A549 (cell line): ENCODE results near the gene TDRD9. TPM values are rescaled to one million over a fixed set of nuclear protein-coding genes. Genes with fewer than 3 reads are reported as not detected.

Source experiments
- ATAC-seq, 2 experiments: fragments of 200-7000 bp in 1 of 2; fragments of >200 bp in 1 of 2; cut with Nextera tagmentation in 1 of 2; cut with Tn5 transposase in 1 of 2; 3 replicates each; pipeline versions ENCODE4 v1.8.0 to v1.9.1; 2018 to 2020; ENCODE audit warnings: mild to moderate bottlenecking in 1 of 2, moderate library complexity in 1 of 2
- CTCF ChIA-PET: fragments of 300-600 bp; sonication (Branson Sonifier 250); formaldehyde crosslinking; extraction: SDS; loops from one replicate; lab custom pipeline; 2021; ENCODE audit warnings: antibody characterized with exemption, inconsistent platforms; lab: Yijun Ruan, JAX
- POLR2A ChIA-PET: fragments of 350-600 bp; formaldehyde crosslinking; extraction: SDS; loops from one replicate; lab custom pipeline; 2021; ENCODE audit warnings: antibody characterized with exemption, inconsistent platforms; lab: Yijun Ruan, JAX
- DNase-seq, 2 experiments: peaks; one replicate each; pipeline versions ENCODE4 v3.0.0 to v3.0.0-alpha.2; 2011 to 2016; ENCODE audit warnings: low read depth in 1 of 2, low spot score in 1 of 2
- FAIRE-seq: peaks from 2 replicates; lab custom pipeline; 2011; peaks lifted over from hg19 to GRCh38; lab: Jason Lieb, UNC
- H3K27ac ChIP-seq, 2 experiments: fragments of >200 bp; sonication (Bioruptor Twin); formaldehyde crosslinking; 3 replicates each; pipeline ENCODE4 v1.5.1; 2016 to 2017
- H3K4me1 ChIP-seq: fragments of >200 bp; sonication (Bioruptor Twin); formaldehyde crosslinking; 3 replicates; pipeline ENCODE4 v1.6.1; 2016
- H3K4me2 ChIP-seq: fragments of >200 bp; sonication (Bioruptor Twin); formaldehyde crosslinking; 3 replicates; pipeline ENCODE4 v1.6.1; 2016
- H3K4me3 ChIP-seq: fragments of >200 bp; sonication (Bioruptor Twin); formaldehyde crosslinking; 3 replicates; pipeline ENCODE4 v1.5.1; 2016
- H3K9me3 ChIP-seq: fragments of >200 bp; sonication (Bioruptor Twin); formaldehyde crosslinking; 3 replicates; pipeline ENCODE4 v1.6.1; 2016
- BHLHE40 ChIP-seq: IDR thresholded peaks from 2 replicates; pipeline ENCODE4 v1.6.1; 2012; ENCODE audit warnings: low read depth, low read length, inconsistent platforms
- CBX8 ChIP-seq: fragments of 200-600 bp; sonication (generic); IDR thresholded peaks from 2 replicates; pipeline ENCODE4 v1.6.1; 2016
- CEBPB ChIP-seq, 2 experiments: fragments of >200 bp in 1 of 2; sonication (Bioruptor Twin) in 1 of 2; formaldehyde crosslinking in 1 of 2; IDR thresholded peaks; 2 replicates each; pipeline ENCODE4 v1.6.1; 2012 to 2016
- EHF ChIP-seq: fragments of 250-450 bp; sonication (Bioruptor Pico); IDR thresholded peaks from 2 replicates; pipeline ENCODE4 v1.5.0; 2020; ENCODE audit warnings: mild to moderate bottlenecking
- EP300 ChIP-seq, 2 experiments: fragments of >200 bp; sonication (Bioruptor Twin); formaldehyde crosslinking; IDR thresholded peaks; 2 replicates in 1 of 2; 3 replicates in 1 of 2; pipeline ENCODE4 v1.6.1; 2016 to 2017
- HEYL ChIP-seq: fragments of 250-450 bp; sonication (Bioruptor Pico); IDR thresholded peaks from 2 replicates; pipeline ENCODE4 v1.8.0; 2021; ENCODE audit warnings: mild to moderate bottlenecking, moderate library complexity
- HOXB5 ChIP-seq: fragments of 250-450 bp; sonication (Bioruptor Pico); IDR thresholded peaks from 2 replicates; pipeline ENCODE4 v1.5.0; 2020; ENCODE audit warnings: mild to moderate bottlenecking, moderate library complexity
- JUN ChIP-seq, 2 experiments: fragments of >200 bp; sonication (Bioruptor Twin); formaldehyde crosslinking; IDR thresholded peaks; 2 replicates in 1 of 2; 3 replicates in 1 of 2; pipeline ENCODE4 v1.6.1; 2016 to 2017
- KDM1A ChIP-seq: fragments of 200-600 bp; sonication (generic); IDR thresholded peaks from 2 replicates; pipeline ENCODE4 v1.6.1; 2016; ENCODE audit warnings: low read depth, mild to moderate bottlenecking
- MAFK ChIP-seq: fragments of 450-650 bp; IDR thresholded peaks from 2 replicates; pipeline ENCODE4 v1.6.1; 2014; ENCODE audit not compliant: partially characterized antibody
- MAX ChIP-seq: IDR thresholded peaks from 2 replicates; pipeline ENCODE4 v1.6.1; 2012
- MAZ ChIP-seq: fragments of 150-350 bp; IDR thresholded peaks from 2 replicates; pipeline ENCODE4 v1.6.1; 2014; ENCODE audit warnings: antibody characterized with exemption, low read depth, low read length, borderline replicate concordance
- MYC ChIP-seq: IDR thresholded peaks from 2 replicates; pipeline ENCODE4 v1.6.1; 2012; ENCODE audit warnings: mild to moderate bottlenecking, inconsistent platforms, low read length, improper control_type of control experiment, borderline replicate concordance
- NPAS2 ChIP-seq: fragments of 250-450 bp; sonication (Bioruptor Pico); IDR thresholded peaks from 2 replicates; pipeline ENCODE4 v1.8.0; 2022; ENCODE audit warnings: mild to moderate bottlenecking, moderate library complexity, borderline replicate concordance
- POLR2A ChIP-seq: IDR thresholded peaks from 2 replicates; pipeline ENCODE4 v1.6.1; 2012; ENCODE audit warnings: mild to moderate bottlenecking, low read length
- POLR2AphosphoS2 ChIP-seq: conservative IDR thresholded peaks from 2 replicates; pipeline ENCODE4 v1.6.1; 2012; ENCODE audit warnings: low read length, improper control_type of control experiment, inconsistent platforms
- RAD21 ChIP-seq, 2 experiments: fragments of >200 bp in 1 of 2; sonication (Bioruptor Twin) in 1 of 2; formaldehyde crosslinking in 1 of 2; IDR thresholded peaks in 1 of 2; conservative IDR thresholded peaks in 1 of 2; 2 replicates in 1 of 2; 3 replicates in 1 of 2; pipeline ENCODE4 v1.6.1; 2012 to 2018; ENCODE audit warnings: inconsistent platforms in 1 of 2
- RARB ChIP-seq: fragments of 250-450 bp; sonication (Bioruptor Pico); IDR thresholded peaks from 2 replicates; pipeline ENCODE4 v1.8.0; 2021; ENCODE audit warnings: mild to moderate bottlenecking, moderate library complexity
- RFX5 ChIP-seq: fragments of 450-650 bp; IDR thresholded peaks from 2 replicates; pipeline ENCODE4 v1.7.1; 2014; ENCODE audit warnings: antibody characterized with exemption, mild to moderate bottlenecking, moderate library complexity
- SMC3 ChIP-seq: fragments of >200 bp; sonication (Bioruptor Twin); formaldehyde crosslinking; IDR thresholded peaks from 3 replicates; pipeline ENCODE4 v1.6.1; 2018; ENCODE audit warnings: inconsistent platforms
- SREBF2 ChIP-seq: fragments of 450-650 bp; IDR thresholded peaks from 2 replicates; pipeline ENCODE4 v1.6.1; 2014; ENCODE audit warnings: mild to moderate bottlenecking, moderate library complexity
- TFCP2L1 ChIP-seq: fragments of 250-450 bp; sonication (Bioruptor Pico); IDR thresholded peaks from 2 replicates; pipeline ENCODE4 v1.5.0; 2021; ENCODE audit warnings: mild to moderate bottlenecking
- TP53 ChIP-seq: fragments of 250-450 bp; sonication (Bioruptor Pico); IDR thresholded peaks from 2 replicates; pipeline ENCODE4 v1.5.0; 2021; ENCODE audit warnings: mild to moderate bottlenecking, moderate library complexity
- ZC3H11A ChIP-seq: fragments of 450-650 bp; IDR thresholded peaks from 2 replicates; pipeline ENCODE4 v1.6.1; 2014; ENCODE audit warnings: antibody characterized with exemption, mild to moderate bottlenecking
- ZFP36 ChIP-seq: fragments of 450-650 bp; IDR thresholded peaks from 2 replicates; pipeline ENCODE4 v1.6.1; 2014; ENCODE audit warnings: borderline replicate concordance; ENCODE audit not compliant: partially characterized antibody
- ZSCAN20 ChIP-seq: fragments of 250-450 bp; sonication (Bioruptor Pico); IDR thresholded peaks from 2 replicates; pipeline ENCODE4 v1.8.0; 2022; ENCODE audit warnings: mild to moderate bottlenecking, moderate library complexity
- WGBS: methylation state at CpG from one replicate; pipeline ENCODE4 v1.1.6; 2017; ENCODE audit errors: missing lambda C conversion rate; 5-methylcytosine and 5-hydroxymethylcytosine counted together
- polyA plus RNA-seq, 4 experiments: library from polyadenylated mRNA; depleted of rRNA in 3 of 4; stranded (reverse); fragments of >200 nt; fragmentation: RNase III in 1 of 4; extraction: RNeasy Plus Mini Kit Qiagen cat#74134 plus additional on column Dnase treatment in 1 of 4; gene quantifications; 2 replicates in 3 of 4; 3 replicates in 1 of 4; pipeline ENCODE4 v1.2.3, GENCODE V29; 2011 to 2017
- TF ChIP-seq, protein P1 (sequence below): fragments of 200-600 bp; sonication (generic); IDR thresholded peaks from 2 replicates; pipeline ENCODE4 v1.6.1; 2016; ENCODE audit warnings: antibody characterized with exemption, mild to moderate bottlenecking, moderate library complexity
- TF ChIP-seq, protein P2 (sequence below): fragments of >200 bp; sonication (Bioruptor Twin); formaldehyde crosslinking; IDR thresholded peaks from 2 replicates; pipeline ENCODE4 v1.6.1; 2016
- TF ChIP-seq, protein P3 (sequence below): IDR thresholded peaks from 2 replicates; pipeline ENCODE4 v1.6.1; 2012
- TF ChIP-seq, protein P4 (sequence below): fragments of >200 bp; sonication (Bioruptor Twin); formaldehyde crosslinking; IDR thresholded peaks from 3 replicates; pipeline ENCODE4 v1.6.1; 2016
- TF ChIP-seq, protein P5 (sequence below): fragments of >200 bp; sonication (Bioruptor Twin); formaldehyde crosslinking; IDR thresholded peaks from 3 replicates; pipeline ENCODE4 v1.5.1; 2016

Gene TDRD9
- polyA plus RNA-seq, 2 of the 4 experiments (the other 2 are of a cell fraction) = 0.04 TPM; not detected in 1

DNA sequence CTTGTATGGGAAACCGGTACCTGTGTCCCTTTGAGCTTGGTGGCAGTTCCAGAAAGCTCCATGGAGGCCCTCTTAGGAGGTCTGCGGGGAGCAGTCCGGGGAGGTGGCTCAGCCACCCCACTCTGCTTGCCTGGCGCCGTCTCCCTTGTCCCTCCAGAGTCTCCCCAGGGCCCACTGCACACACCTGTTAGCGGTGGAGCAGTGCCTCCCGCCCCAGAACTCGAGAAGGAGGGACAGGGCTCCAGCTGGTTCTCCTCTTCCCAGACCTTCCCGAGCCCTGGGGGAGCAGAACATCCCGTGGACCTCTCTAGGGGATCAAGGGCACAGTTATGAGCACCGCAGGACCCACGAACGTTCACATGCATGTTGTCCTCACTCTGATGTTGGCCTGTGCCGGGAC is 168.1 kb downstream of the TDRD9 start:
- ATAC-seq (no peak), DNase-seq (no peak), FAIRE-seq (no peak)
- Histone ChIP-seq H3K4me2 (no peak overlapping the region), H3K4me3 (no peak overlapping the region), H3K27ac (no peak overlapping the region), H3K9me3 (no peaks in the 10 kb centered on the region), H3K4me1 (peaks cover 5% of the 10 kb centered on the region; the same call in 2 of the 3 replicates)
- no peak for TF ChIP-seq ZSCAN20 (CRISPR knock-in tag)
- no peak for TF ChIP-seq ZFP36
- TF ChIP-seq POLR2AphosphoS2 = no peak
- no peak for TF ChIP-seq SMC3
- no peak for TF ChIP-seq RARB (CRISPR knock-in tag)
- TF ChIP-seq CBX8 = no peak
- no peak for TF ChIP-seq MAX
- TF ChIP-seq, protein P1, sequence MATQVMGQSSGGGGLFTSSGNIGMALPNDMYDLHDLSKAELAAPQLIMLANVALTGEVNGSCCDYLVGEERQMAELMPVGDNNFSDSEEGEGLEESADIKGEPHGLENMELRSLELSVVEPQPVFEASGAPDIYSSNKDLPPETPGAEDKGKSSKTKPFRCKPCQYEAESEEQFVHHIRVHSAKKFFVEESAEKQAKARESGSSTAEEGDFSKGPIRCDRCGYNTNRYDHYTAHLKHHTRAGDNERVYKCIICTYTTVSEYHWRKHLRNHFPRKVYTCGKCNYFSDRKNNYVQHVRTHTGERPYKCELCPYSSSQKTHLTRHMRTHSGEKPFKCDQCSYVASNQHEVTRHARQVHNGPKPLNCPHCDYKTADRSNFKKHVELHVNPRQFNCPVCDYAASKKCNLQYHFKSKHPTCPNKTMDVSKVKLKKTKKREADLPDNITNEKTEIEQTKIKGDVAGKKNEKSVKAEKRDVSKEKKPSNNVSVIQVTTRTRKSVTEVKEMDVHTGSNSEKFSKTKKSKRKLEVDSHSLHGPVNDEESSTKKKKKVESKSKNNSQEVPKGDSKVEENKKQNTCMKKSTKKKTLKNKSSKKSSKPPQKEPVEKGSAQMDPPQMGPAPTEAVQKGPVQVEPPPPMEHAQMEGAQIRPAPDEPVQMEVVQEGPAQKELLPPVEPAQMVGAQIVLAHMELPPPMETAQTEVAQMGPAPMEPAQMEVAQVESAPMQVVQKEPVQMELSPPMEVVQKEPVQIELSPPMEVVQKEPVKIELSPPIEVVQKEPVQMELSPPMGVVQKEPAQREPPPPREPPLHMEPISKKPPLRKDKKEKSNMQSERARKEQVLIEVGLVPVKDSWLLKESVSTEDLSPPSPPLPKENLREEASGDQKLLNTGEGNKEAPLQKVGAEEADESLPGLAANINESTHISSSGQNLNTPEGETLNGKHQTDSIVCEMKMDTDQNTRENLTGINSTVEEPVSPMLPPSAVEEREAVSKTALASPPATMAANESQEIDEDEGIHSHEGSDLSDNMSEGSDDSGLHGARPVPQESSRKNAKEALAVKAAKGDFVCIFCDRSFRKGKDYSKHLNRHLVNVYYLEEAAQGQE = no peak
- no peak for TF ChIP-seq HEYL (CRISPR knock-in tag)
- no peak for TF ChIP-seq MAZ
- no peak for TF ChIP-seq JUN (IDR thresholded peaks at IDR 0.05)
- no peak for TF ChIP-seq EHF (CRISPR knock-in tag)
- TF ChIP-seq TFCP2L1 (CRISPR knock-in tag) = no peak
- no peak for TF ChIP-seq RAD21 (conservative IDR thresholded peaks at IDR 0.05 in 1 of 2, IDR thresholded peaks at IDR 0.05 in 1 of 2)
- TF ChIP-seq, protein P2, sequence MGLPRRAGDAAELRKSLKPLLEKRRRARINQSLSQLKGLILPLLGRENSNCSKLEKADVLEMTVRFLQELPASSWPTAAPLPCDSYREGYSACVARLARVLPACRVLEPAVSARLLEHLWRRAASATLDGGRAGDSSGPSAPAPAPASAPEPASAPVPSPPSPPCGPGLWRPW = no peak
- TF ChIP-seq, protein P3, sequence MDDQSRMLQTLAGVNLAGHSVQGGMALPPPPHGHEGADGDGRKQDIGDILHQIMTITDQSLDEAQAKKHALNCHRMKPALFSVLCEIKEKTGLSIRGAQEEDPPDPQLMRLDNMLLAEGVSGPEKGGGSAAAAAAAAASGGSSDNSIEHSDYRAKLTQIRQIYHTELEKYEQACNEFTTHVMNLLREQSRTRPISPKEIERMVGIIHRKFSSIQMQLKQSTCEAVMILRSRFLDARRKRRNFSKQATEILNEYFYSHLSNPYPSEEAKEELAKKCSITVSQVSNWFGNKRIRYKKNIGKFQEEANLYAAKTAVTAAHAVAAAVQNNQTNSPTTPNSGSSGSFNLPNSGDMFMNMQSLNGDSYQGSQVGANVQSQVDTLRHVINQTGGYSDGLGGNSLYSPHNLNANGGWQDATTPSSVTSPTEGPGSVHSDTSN = no peak
- no peak for TF ChIP-seq MAFK
- TF ChIP-seq KDM1A = no peak
- 37% methylated on average over 9 of the region's 14 CpGs for WGBS
- ChIA-PET CTCF (interaction anchor here (1.0 to 4.6 kb wide), 13 partner anchors 8 to 543 kb away, joined by 3 to 40 read pairs (median 5); partner anchors contain the start of gene ASPG), POLR2A (no interaction called here)

- H3K4me3 ChIP-seq = no peak overlapping the region
- peaks cover 5% of the 10 kb centered on the region; the same call in 2 of the 3 replicates for H3K4me1 ChIP-seq
- TF ChIP-seq POLR2AphosphoS2 = no peak
- TF ChIP-seq MYC = no peak
- TF ChIP-seq BHLHE40 = no peak
- TF ChIP-seq RFX5 = no peak
- TF ChIP-seq, protein P4, sequence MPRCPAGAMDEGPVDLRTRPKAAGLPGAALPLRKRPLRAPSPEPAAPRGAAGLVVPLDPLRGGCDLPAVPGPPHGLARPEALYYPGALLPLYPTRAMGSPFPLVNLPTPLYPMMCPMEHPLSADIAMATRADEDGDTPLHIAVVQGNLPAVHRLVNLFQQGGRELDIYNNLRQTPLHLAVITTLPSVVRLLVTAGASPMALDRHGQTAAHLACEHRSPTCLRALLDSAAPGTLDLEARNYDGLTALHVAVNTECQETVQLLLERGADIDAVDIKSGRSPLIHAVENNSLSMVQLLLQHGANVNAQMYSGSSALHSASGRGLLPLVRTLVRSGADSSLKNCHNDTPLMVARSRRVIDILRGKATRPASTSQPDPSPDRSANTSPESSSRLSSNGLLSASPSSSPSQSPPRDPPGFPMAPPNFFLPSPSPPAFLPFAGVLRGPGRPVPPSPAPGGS = no peak
- TF ChIP-seq HOXB5 (CRISPR knock-in tag) = no peak
- no peak for TF ChIP-seq EP300 (IDR thresholded peaks at IDR 0.05)
- TF ChIP-seq CEBPB (IDR thresholded peaks at IDR 0.05) = no peak
- TF ChIP-seq, protein P5, sequence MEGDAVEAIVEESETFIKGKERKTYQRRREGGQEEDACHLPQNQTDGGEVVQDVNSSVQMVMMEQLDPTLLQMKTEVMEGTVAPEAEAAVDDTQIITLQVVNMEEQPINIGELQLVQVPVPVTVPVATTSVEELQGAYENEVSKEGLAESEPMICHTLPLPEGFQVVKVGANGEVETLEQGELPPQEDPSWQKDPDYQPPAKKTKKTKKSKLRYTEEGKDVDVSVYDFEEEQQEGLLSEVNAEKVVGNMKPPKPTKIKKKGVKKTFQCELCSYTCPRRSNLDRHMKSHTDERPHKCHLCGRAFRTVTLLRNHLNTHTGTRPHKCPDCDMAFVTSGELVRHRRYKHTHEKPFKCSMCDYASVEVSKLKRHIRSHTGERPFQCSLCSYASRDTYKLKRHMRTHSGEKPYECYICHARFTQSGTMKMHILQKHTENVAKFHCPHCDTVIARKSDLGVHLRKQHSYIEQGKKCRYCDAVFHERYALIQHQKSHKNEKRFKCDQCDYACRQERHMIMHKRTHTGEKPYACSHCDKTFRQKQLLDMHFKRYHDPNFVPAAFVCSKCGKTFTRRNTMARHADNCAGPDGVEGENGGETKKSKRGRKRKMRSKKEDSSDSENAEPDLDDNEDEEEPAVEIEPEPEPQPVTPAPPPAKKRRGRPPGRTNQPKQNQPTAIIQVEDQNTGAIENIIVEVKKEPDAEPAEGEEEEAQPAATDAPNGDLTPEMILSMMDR = no peak
- no peak for TF ChIP-seq ZC3H11A
- no peak for TF ChIP-seq NPAS2 (CRISPR knock-in tag)
- TF ChIP-seq POLR2A = no peak
- no peak for TF ChIP-seq TP53 (CRISPR knock-in tag)
- no peak for TF ChIP-seq SREBF2
- TF ChIP-seq, all 56 proteins: peak for 0
- ChIA-PET CTCF (interaction anchor here (0.9 to 4.6 kb wide), 11 partner anchors 8 to 543 kb away, joined by 4 to 40 read pairs (median 8); partner anchors contain the start of gene ASPG), POLR2A (no interaction called here)
- FAIRE-seq (no peak), ATAC-seq (peak; percentile 11 to 51; a peak in 3 of 6 replicates), DNase-seq (no peak)
- Histone ChIP-seq H3K27ac (no peak overlapping the region), H3K4me2 (no peak overlapping the region), H3K9me3 (no peaks in the 10 kb centered on the region)
- WGBS = 66% methylated on average over 15 of the region's 25 CpGs
Measured at GRCh38 chr14:104096751-104097700, 168.8 kb downstream of the TDRD9 start.
